Central memory CD8-positive, alpha-beta T cell (primary cell): ENCODE data around the gene SLC35G4.
"Not testable (repeated sequence)": the region's sequence is repeated elsewhere in the genome, so short reads cannot be mapped to it uniquely, and the experiment has no call there.

ENCODE experiments used
- ATAC-seq: fragments of 150-1000 bp; cut with Tn5 transposase; replicated peaks from 2 replicates; pipeline ENCODE4 v1.10.0; 2022; ENCODE audit warnings: mild to moderate bottlenecking, moderate FRiP score, moderate number of reproducible peaks; ENCODE audit not compliant: poor library complexity, severe bottlenecking; ENCODE audit errors: extremely low read depth
- DNase-seq, 2 donors: peaks; one replicate each; pipeline ENCODE4 v3.0.0; 2021; ENCODE audit warnings: low spot score in 2 of 2
- H3K27ac Mint-ChIP-seq: one replicate; pipeline ENCODE4 v1.8.0; 2022; ENCODE audit warnings: low read depth, mild to moderate bottlenecking, moderate library complexity, mixed read lengths
- H3K27me3 Mint-ChIP-seq: one replicate; pipeline ENCODE4 v1.8.0; 2022; ENCODE audit warnings: mixed read lengths
- H3K36me3 Mint-ChIP-seq: one replicate; pipeline ENCODE4 v1.8.0; 2022; ENCODE audit warnings: mild to moderate bottlenecking, moderate library complexity, mixed read lengths; ENCODE audit not compliant: insufficient read depth
- H3K4me1 Mint-ChIP-seq: one replicate; pipeline ENCODE4 v1.8.0; 2022; ENCODE audit warnings: mixed read lengths
- H3K4me3 Mint-ChIP-seq: one replicate; pipeline ENCODE4 v1.8.0; 2022; ENCODE audit warnings: mild to moderate bottlenecking, moderate library complexity, mixed read lengths
- H3K9me3 Mint-ChIP-seq: one replicate; pipeline ENCODE4 v1.8.0; 2022; ENCODE audit warnings: mixed read lengths

Gene SLC35G4

GRCh38 chr18:11581286-11581685 is 28.1 kb upstream of the SLC35G4 start:
- no peak overlapping the region for H3K27ac Mint-ChIP-seq
- DNase-seq, result no peak
- no peak overlapping the region for H3K4me3 Mint-ChIP-seq
- H3K27me3 Mint-ChIP-seq, result no peaks in the 10 kb centered on the region
- peaks cover 17% of the 10 kb centered on the region for H3K4me1 Mint-ChIP-seq
- ATAC-seq, result no peak
- no peaks in the 10 kb centered on the region for H3K36me3 Mint-ChIP-seq
- H3K9me3 Mint-ChIP-seq, result peaks cover 2% of the 10 kb centered on the region

GRCh38 chr18:11585596-11585995 is 23.8 kb upstream of the SLC35G4 start:
- H3K9me3 Mint-ChIP-seq, result peaks cover 5% of the 10 kb centered on the region
- ATAC-seq, result no peak
- H3K27ac Mint-ChIP-seq, result no peak overlapping the region

GRCh38 chr18:11586896-11587295 is 22.5 kb upstream of the SLC35G4 start:
- DNase-seq (no peak), ATAC-seq (no peak)
- H3K36me3 Mint-ChIP-seq, result no peaks in the 10 kb centered on the region
- peaks cover 21% of the 10 kb centered on the region for H3K4me1 Mint-ChIP-seq
- H3K27me3 Mint-ChIP-seq, result peaks cover 5% of the 10 kb centered on the region
- H3K27ac Mint-ChIP-seq, result no peak overlapping the region
- H3K9me3 Mint-ChIP-seq, result peaks cover 5% of the 10 kb centered on the region
- H3K4me3 Mint-ChIP-seq, result no peak overlapping the region

More at GRCh38 chr18:11585596-11585995, 23.8 kb upstream of the SLC35G4 start:
- H3K4me1 Mint-ChIP-seq, result peaks cover 21% of the 10 kb centered on the region
- H3K36me3 Mint-ChIP-seq, result no peaks in the 10 kb centered on the region
- H3K27me3 Mint-ChIP-seq, result no peaks in the 10 kb centered on the region
- no peak overlapping the region for H3K4me3 Mint-ChIP-seq
- DNase-seq, result no peak

GRCh38 chr18:11587432-11587831 is 22.0 kb upstream of the SLC35G4 start:
- no peak for DNase-seq
- no peak overlapping the region for H3K4me3 Mint-ChIP-seq
- no peak overlapping the region for H3K27ac Mint-ChIP-seq
- peaks cover 21% of the 10 kb centered on the region for H3K4me1 Mint-ChIP-seq
- H3K27me3 Mint-ChIP-seq, result peaks cover 10% of the 10 kb centered on the region
- no peaks in the 10 kb centered on the region for H3K36me3 Mint-ChIP-seq
- H3K9me3 Mint-ChIP-seq, result peaks cover 5% of the 10 kb centered on the region
- ATAC-seq, result peak; percentile 22

GRCh38 chr18:11587846-11588245 is 21.6 kb upstream of the SLC35G4 start:
- Mint-ChIP-seq H3K4me3 (no peak overlapping the region), H3K36me3 (no peaks in the 10 kb centered on the region), H3K4me1 (peaks cover 21% of the 10 kb centered on the region), H3K27me3 (peaks cover 14% of the 10 kb centered on the region), H3K9me3 (peaks cover 5% of the 10 kb centered on the region), H3K27ac (no peak overlapping the region)
- ATAC-seq (peak; percentile 50), DNase-seq (no peak)

GRCh38 chr18:11591957-11592356 is 17.4 kb upstream of the SLC35G4 start:
- H3K4me1 Mint-ChIP-seq, result peaks cover 12% of the 10 kb centered on the region
- no peaks in the 10 kb centered on the region for H3K36me3 Mint-ChIP-seq
- H3K9me3 Mint-ChIP-seq, result no peaks in the 10 kb centered on the region
- H3K27me3 Mint-ChIP-seq, result peaks cover 49% of the 10 kb centered on the region
- H3K27ac Mint-ChIP-seq, result no peak overlapping the region
- DNase-seq, result no peak
- no peak overlapping the region for H3K4me3 Mint-ChIP-seq
- no peak for ATAC-seq

GRCh38 chr18:11600321-11600720 is 9.1 kb upstream of the SLC35G4 start:
- no peaks in the 10 kb centered on the region for H3K4me1 Mint-ChIP-seq
- ATAC-seq (no peak), DNase-seq (no peak)
- no peak overlapping the region for H3K27ac Mint-ChIP-seq
- H3K4me3 Mint-ChIP-seq, result no peak overlapping the region
- no peaks in the 10 kb centered on the region for H3K9me3 Mint-ChIP-seq
- H3K36me3 Mint-ChIP-seq, result no peaks in the 10 kb centered on the region
- peaks cover 34% of the 10 kb centered on the region for H3K27me3 Mint-ChIP-seq

GRCh38 chr18:11607906-11608305 is 1.5 kb upstream of the SLC35G4 start:
- ATAC-seq (no peak), DNase-seq (no peak)
- no peaks in the 10 kb centered on the region for H3K9me3 Mint-ChIP-seq
- no peak overlapping the region for H3K27ac Mint-ChIP-seq
- no peak overlapping the region for H3K4me3 Mint-ChIP-seq
- H3K27me3 Mint-ChIP-seq, result no peaks in the 10 kb centered on the region
- no peaks in the 10 kb centered on the region for H3K4me1 Mint-ChIP-seq
- H3K36me3 Mint-ChIP-seq, result no peaks in the 10 kb centered on the region

GRCh38 chr18:11608618-11609017 is 778 bp upstream of the SLC35G4 start:
- H3K4me1 Mint-ChIP-seq, H3K9me3 Mint-ChIP-seq, DNase-seq, ATAC-seq, H3K27ac Mint-ChIP-seq, H3K27me3 Mint-ChIP-seq, H3K4me3 Mint-ChIP-seq, H3K36me3 Mint-ChIP-seq: not testable (repeated sequence)

GRCh38 chr18:11613073-11613472 is 3.7 kb downstream of the SLC35G4 start:
- H3K4me3 Mint-ChIP-seq, H3K27me3 Mint-ChIP-seq, H3K36me3 Mint-ChIP-seq, DNase-seq, H3K9me3 Mint-ChIP-seq, ATAC-seq, H3K4me1 Mint-ChIP-seq, H3K27ac Mint-ChIP-seq: not testable (repeated sequence)

GRCh38 chr18:11613611-11614010 is 4.2 kb downstream of the SLC35G4 start:
- H3K27ac Mint-ChIP-seq, H3K27me3 Mint-ChIP-seq, H3K4me3 Mint-ChIP-seq, ATAC-seq, H3K4me1 Mint-ChIP-seq, H3K9me3 Mint-ChIP-seq, DNase-seq, H3K36me3 Mint-ChIP-seq: not testable (repeated sequence)

GRCh38 chr18:11614042-11614441 is 4.6 kb downstream of the SLC35G4 start:
- H3K4me1 Mint-ChIP-seq, H3K36me3 Mint-ChIP-seq, H3K27ac Mint-ChIP-seq, ATAC-seq, H3K27me3 Mint-ChIP-seq, DNase-seq, H3K9me3 Mint-ChIP-seq, H3K4me3 Mint-ChIP-seq: not testable (repeated sequence)

- H3K36me3 Mint-ChIP-seq, DNase-seq, H3K27me3 Mint-ChIP-seq, ATAC-seq, H3K27ac Mint-ChIP-seq, H3K4me1 Mint-ChIP-seq, H3K4me3 Mint-ChIP-seq, H3K9me3 Mint-ChIP-seq: not testable (repeated sequence)
Measured at GRCh38 chr18:11614981-11615380, 5.6 kb downstream of the SLC35G4 start.

- not testable (repeated sequence) for H3K4me1 Mint-ChIP-seq, DNase-seq, H3K9me3 Mint-ChIP-seq, H3K4me3 Mint-ChIP-seq, H3K27ac Mint-ChIP-seq, H3K36me3 Mint-ChIP-seq, ATAC-seq
- H3K27me3 Mint-ChIP-seq, result peaks cover 11% of the 10 kb centered on the region
Measured at GRCh38 chr18:11647310-11647709, 37.9 kb downstream of the SLC35G4 start.
